Urinary bladder (tissue), 4 donors: ENCODE data around the gene MIEN1. TPM values are rescaled to one million over a fixed set of nuclear protein-coding genes. Genes with fewer than 3 reads are reported as not detected.
A peak's percentile ranks its signal among the peaks of the same experiment; 100 is the strongest.
"Not testable (repeated sequence)": the region's sequence is repeated elsewhere in the genome, so short reads cannot be mapped to it uniquely, and the experiment has no call there.

Experiments
- DNase-seq: peaks from one replicate; pipeline ENCODE4 v3.0.0-alpha.2; 2015; ENCODE audit errors: extremely low spot score
- H3K27ac ChIP-seq: one replicate; pipeline ENCODE4 v1.5.1; 2013; ENCODE audit warnings: low read depth, mild to moderate bottlenecking, moderate library complexity
- H3K36me3 ChIP-seq: one replicate; pipeline ENCODE4 v1.6.1; 2013; ENCODE audit warnings: mild to moderate bottlenecking, moderate library complexity; ENCODE audit not compliant: insufficient read depth
- H3K4me1 ChIP-seq: one replicate; pipeline ENCODE4 v1.6.1; 2013; ENCODE audit warnings: mild to moderate bottlenecking, moderate library complexity; ENCODE audit not compliant: insufficient read depth
- H3K4me3 ChIP-seq: one replicate; pipeline ENCODE4 v1.5.1; 2013; ENCODE audit warnings: low read depth, low read length
- WGBS: extraction: QIAGEN DNeasy Blood & Tissue Kit; methylation state at CpG from one replicate; pipeline ENCODE4 v1.1.7; 2013; 5-methylcytosine and 5-hydroxymethylcytosine counted together
- polyA plus RNA-seq: library from polyadenylated mRNA; stranded (reverse); fragments of 200-250 nt; gene quantifications from one replicate; pipeline ENCODE4 v1.2.3, GENCODE V29; 2013
- total RNA-seq: library from RNA; depleted of rRNA; stranded (reverse); fragments of >200 nt; gene quantifications from one replicate; pipeline ENCODE4 v1.2.3, GENCODE V29; 2014
- donor health status: healthy with polysubstance abuse.
- donor health status: healthy.

MIEN1 gene
- total and polyA plus RNA-seq, 2 donors: 7.9 to 60.5 TPM

DNA sequence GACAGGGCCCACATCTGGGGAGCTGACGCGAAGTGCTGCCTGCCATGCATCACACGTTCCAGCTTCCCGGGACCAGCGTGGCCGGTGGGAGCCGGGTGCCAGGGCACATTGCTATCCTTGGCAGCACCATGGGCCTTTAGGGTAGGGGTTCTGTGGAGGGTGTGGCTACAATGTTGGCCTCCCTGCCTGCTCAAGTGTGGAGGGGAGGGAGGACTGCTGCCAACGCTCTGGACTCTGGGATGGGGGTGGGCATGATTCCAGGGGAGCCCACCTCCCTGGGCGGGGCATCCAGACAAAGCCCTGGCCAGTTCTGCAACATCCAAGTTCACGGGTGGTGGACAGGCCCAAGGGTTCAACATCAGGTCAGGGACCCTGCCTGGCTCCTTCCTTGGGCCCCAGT lies 21.3 kb upstream of the MIEN1 start:
- H3K36me3 ChIP-seq: no peaks in the 10 kb centered on the region
- WGBS: 60% methylated on average over 10 of the region's 10 CpGs
- H3K4me1 ChIP-seq: no peaks in the 10 kb centered on the region
- H3K4me3 ChIP-seq: no peak overlapping the region
- DNase-seq: no peak
- no peak overlapping the region for H3K27ac ChIP-seq

DNA sequence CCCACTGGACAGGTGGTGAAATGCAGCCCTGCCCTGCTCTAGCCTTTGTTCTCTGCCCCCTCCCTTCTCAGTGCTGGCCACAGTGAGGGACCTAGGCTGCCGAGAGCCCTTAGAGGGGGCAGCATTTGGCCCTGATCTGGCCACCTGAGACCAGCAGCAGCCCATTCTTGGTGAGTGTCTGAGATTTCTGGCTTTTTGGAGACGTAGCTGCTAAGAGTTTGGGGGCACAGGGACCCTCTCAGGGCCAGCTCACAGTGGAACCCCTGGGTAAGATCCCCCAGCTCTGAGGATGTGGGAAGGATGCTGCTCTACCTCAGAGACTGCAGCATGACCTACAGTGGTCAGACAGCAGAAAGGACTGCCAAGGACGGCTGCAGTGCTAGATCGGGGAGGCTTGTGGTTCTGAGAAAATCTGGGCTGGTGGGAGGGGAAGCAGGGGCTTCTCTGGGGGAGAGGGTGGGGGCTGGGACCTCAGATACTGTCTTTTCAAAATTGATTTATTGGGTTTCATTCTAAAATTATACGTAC lies 20.7 kb upstream of the MIEN1 start:
- Histone ChIP-seq H3K27ac (no peak overlapping the region), H3K36me3 (no peaks in the 10 kb centered on the region), H3K4me3 (no peak overlapping the region), H3K4me1 (no peaks in the 10 kb centered on the region)
- no peak for DNase-seq
- 55% methylated on average over 5 of the region's 5 CpGs for WGBS

DNA sequence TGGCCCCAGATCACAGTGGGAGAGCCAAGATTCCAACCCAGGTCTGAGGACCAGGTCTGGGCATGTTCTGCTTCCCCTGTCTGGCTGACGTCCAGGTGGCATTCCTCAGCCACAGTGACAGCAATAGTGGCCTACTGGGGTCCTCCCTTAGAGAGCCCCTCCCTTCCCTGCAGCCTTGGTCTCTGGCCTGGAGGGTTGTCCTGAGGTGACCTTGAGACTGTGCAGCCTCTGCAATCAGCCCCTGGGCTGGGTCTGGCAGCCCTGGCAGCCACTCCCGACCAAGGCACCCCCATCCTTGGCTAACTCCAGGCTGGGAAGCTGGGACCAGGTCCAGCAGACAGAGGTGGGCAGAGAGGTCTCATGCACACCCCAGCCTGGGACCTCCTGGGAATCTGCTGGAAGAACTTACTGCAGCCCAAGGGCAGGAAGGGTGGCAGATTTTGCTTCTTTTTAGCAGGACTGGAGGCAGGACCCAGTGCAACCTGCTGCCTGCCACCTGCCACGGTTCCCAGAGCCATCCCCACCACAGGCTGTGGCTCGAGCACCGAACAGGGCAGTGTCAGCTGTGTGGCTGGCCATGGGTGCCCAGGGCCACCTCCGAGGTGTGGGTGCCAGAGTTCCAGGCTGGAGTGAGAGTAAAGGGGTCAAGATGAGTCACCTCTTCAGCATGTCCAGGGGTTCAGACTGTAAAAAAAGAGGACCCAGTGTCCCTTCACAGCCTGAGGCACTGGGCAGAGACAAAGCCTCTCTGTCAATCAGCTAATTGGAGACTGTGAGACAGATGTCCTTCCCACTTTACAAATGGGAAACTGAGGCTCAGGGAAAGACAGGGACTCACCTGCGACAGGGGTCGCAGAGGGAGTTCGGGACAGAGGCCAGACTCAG lies 20.0 kb upstream of the MIEN1 start:
- DNase-seq: no peak
- H3K27ac ChIP-seq: no peak overlapping the region
- WGBS: 63% methylated on average over 9 of the region's 9 CpGs

DNA sequence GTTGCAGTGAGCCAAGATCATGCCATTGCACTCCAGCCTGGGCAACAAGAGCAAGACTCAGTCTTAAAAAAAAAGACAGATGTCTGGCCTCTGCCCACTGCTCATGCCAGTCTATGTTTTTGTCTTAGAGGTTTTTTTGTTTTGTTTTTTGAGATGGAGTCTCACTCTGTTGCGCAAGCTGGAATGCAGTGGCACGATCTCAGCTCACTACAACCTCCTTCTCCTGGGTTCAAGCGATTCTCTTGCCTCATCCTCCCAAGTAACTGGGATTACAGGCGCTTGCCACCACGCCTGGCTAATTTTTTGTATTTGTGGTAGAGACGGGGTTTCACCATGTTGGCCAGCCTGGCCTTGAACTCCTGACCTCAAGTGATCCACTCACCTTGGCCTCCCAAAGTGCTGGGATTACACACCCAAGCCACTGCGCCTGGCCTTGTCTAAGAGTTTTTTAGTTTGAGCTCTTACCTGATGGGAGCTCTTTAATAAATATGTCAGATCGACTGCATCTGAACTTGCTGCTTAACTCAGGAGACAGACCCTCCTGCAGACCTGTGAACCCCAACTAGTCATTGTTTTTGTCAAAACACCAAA lies 18.2 kb upstream of the MIEN1 start:
- 91% methylated on average over 8 of the region's 8 CpGs for WGBS
- not testable (repeated sequence) for H3K36me3 ChIP-seq, DNase-seq, H3K27ac ChIP-seq, H3K4me3 ChIP-seq, H3K4me1 ChIP-seq

More for the DNA sequence above, 20.0 kb upstream of the MIEN1 start:
- Histone ChIP-seq H3K36me3 (no peaks in the 10 kb centered on the region), H3K4me3 (no peak overlapping the region), H3K4me1 (no peaks in the 10 kb centered on the region)

DNA sequence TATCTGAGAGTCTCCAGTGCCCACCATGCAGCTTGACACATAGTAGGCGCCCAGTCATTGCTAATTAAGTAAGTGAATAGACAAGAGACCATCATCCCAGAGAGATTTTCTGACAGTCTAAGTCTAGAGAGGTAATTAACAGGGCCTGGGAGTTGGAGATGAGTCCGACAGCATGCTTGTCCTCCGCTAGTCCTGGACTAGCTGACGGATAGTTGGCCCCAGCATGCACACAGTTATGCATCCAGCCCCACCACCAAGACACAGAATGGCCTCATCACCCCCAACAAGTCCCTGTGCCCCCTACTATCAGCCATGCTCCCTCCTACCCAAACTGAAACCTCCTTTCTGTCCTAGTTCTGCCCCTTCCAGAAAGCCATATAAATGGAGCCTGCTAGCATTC lies 17.4 kb upstream of the MIEN1 start:
- WGBS: 90% methylated on average over 4 of the region's 4 CpGs
- Histone ChIP-seq H3K4me1 (no peaks in the 10 kb centered on the region), H3K4me3 (no peak overlapping the region), H3K36me3 (no peaks in the 10 kb centered on the region), H3K27ac (no peak overlapping the region)
- DNase-seq: no peak

DNA sequence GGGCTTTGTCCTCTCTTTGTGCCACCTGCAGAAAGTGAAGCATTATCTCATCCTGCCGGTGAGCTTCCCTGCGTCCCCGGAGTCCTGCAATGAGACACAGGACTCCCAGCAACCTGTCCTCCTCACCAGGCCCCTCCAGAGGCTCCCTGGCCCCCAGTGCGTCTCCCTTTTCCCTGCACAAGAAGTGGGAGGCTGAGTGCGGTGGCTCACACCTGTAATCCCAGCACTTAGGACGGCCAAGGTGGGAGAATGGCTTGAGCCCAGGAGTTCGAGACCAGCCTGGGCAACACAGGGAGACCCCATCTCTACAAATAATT lies 15.8 kb upstream of the MIEN1 start:
- H3K4me1 ChIP-seq: no peaks in the 10 kb centered on the region
- no peak for DNase-seq
- no peak overlapping the region for H3K4me3 ChIP-seq
- no peak overlapping the region for H3K27ac ChIP-seq
- WGBS: 93% methylated on average over 7 of the region's 7 CpGs
- no peaks in the 10 kb centered on the region for H3K36me3 ChIP-seq

DNA sequence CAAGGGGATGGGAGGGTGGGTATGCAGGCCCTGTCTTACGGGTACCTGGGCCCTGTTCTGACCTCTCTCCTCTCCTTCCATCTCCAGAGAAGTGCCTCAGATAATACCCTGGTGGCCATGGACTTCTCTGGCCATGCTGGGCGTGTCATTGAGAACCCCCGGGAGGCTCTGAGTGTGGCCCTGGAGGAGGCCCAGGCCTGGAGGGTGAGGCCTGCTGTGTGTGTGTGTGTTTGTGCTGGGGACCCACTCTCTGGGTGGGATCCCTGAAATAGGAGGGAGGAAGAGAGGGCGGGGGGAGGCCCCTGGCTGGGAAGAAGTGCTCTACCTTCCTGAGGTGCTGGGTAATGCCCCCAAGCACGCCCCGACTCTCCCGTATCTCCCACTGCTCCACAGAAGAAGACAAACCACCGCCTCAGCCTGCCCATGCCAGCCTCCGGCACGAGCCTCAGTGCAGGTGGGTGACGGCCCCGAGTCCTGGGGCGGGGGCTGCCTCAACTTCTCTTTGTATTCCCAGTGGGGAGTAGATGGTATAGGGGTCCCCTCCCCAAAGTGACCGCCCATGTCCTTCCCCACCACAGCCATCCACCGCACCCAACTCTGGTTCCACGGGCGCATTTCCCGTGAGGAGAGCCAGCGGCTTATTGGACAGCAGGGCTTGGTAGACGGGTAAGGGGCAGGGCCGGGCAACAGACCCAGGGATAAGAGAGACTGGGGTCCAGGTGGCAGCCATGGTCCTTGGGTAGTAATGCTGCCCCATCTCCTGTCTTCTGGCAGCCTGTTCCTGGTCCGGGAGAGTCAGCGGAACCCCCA lies 15.2 kb upstream of the MIEN1 start:
- no peak overlapping the region for H3K4me3 ChIP-seq
- H3K4me1 ChIP-seq: no peaks in the 10 kb centered on the region
- 94% methylated on average over 23 of the region's 23 CpGs for WGBS
- DNase-seq: no peak
- H3K27ac ChIP-seq: no peak overlapping the region
- no peaks in the 10 kb centered on the region for H3K36me3 ChIP-seq

DNA sequence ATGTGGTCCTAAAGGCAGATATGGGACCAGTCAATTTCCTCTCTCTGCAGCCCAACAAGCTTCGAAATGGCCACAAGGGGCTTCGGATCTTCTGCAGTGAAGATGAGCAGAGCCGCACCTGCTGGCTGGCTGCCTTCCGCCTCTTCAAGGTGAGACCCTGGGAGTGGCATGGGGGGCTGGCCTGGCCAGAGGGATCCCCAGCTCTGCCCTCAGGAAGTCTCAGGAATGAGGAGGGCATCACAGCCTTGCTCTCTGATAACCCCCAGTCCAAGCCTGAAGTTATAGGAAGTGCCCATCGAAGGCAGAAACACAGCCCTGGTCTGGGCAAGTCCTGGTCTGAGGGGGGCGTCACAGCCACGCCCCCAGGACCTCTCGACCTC lies 14.5 kb upstream of the MIEN1 start:
- no peak overlapping the region for H3K27ac ChIP-seq
- H3K4me3 ChIP-seq: no peak overlapping the region
- H3K4me1 ChIP-seq: no peaks in the 10 kb centered on the region
- no peaks in the 10 kb centered on the region for H3K36me3 ChIP-seq
- no peak for DNase-seq
- 74% methylated on average over 8 of the region's 8 CpGs for WGBS

DNA sequence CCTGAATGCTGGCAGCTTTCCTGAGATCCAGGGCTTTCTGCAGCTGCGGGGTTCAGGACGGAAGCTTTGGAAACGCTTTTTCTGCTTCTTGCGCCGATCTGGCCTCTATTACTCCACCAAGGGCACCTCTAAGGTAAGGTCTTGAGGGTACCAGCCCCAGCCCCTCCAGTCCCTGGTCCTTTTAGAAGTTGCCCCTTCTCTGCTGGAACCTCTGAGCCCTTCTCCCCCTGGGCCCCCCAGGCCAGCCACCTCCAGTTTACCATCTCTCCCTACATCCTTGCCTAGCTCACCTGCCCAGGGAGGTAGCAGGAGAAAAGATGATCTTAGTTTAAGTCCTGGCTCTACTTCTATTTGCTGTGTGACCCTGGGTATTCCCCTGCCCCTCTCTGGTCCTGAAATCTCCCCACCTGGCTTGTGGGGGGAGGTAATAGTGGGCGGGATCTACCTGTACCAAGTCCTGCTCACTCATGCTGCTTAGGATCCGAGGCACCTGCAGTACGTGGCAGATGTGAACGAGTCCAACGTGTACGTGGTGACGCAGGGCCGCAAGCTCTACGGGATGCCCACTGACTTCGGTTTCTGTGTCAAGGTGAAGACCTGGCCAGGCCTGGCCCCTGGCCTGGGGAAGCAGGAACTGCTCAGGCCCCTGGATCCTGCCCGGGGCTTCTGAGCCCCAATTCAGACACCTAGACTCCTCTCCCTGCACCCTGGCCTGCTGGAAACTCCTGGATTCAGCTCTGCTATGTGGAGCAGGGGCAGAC lies 13.9 kb upstream of the MIEN1 start:
- Histone ChIP-seq H3K4me3 (no peak overlapping the region), H3K27ac (no peak overlapping the region), H3K4me1 (no peaks in the 10 kb centered on the region), H3K36me3 (no peaks in the 10 kb centered on the region)
- no peak for DNase-seq
- WGBS: 83% methylated on average over 16 of the region's 16 CpGs

DNA sequence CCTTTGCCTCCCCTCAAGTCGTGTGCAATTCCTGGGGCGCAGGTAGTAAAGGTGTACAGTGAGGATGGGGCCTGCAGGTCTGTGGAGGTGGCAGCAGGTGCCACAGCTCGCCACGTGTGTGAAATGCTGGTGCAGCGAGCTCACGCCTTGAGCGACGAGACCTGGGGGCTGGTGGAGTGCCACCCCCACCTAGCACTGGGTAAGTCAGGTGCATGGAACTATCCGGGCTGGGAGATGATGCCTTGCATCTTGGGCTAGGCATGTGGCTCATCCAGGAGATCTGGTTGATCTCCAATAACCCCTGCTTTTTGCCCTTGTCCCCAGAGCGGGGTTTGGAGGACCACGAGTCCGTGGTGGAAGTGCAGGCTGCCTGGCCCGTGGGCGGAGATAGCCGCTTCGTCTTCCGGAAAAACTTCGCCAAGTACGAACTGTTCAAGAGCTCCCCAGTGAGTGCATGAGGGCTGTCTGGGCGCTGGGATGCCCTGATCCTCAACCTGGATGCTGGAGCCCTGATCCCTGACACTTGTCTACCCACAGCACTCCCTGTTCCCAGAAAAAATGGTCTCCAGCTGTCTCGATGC lies 12.6 kb upstream of the MIEN1 start:
- Histone ChIP-seq H3K27ac (no peak overlapping the region), H3K4me1 (no peaks in the 10 kb centered on the region), H3K4me3 (no peak overlapping the region), H3K36me3 (no peaks in the 10 kb centered on the region)
- DNase-seq: no peak
- 83% methylated on average over 21 of the region's 21 CpGs for WGBS

DNA sequence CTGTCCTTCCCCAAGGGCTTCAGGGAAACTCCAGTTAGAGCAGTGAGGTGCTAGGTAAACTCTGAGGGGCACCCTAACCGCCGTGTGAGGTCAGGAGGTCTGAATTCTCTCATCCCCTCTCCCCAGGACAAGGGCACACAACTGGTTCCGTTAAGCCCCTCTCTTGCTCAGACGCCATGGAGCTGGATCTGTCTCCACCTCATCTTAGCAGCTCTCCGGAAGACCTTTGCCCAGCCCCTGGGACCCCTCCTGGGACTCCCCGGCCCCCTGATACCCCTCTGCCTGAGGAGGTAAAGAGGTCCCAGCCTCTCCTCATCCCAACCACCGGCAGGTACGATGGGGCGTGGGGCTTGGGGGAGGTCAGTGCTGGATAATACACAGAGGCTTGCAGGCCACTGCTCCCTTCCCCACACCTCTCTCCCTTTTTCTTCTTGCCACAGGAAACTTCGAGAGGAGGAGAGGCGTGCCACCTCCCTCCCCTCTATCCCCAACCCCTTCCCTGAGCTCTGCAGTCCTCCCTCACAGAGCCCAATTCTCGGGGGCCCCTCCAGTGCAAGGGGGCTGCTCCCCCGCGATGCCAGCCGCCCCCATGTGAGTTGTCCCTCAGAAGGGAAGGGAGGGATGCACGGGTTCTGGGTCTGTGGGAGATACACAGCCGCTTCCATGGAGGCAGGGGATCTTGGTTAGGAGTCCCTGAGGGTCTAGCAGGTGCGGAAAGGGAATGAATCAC lies 12.0 kb upstream of the MIEN1 start:
- Histone ChIP-seq H3K4me3 (no peak overlapping the region), H3K4me1 (no peaks in the 10 kb centered on the region), H3K36me3 (no peaks in the 10 kb centered on the region), H3K27ac (no peak overlapping the region)
- 84% methylated on average over 18 of the region's 18 CpGs for WGBS
- no peak for DNase-seq

DNA sequence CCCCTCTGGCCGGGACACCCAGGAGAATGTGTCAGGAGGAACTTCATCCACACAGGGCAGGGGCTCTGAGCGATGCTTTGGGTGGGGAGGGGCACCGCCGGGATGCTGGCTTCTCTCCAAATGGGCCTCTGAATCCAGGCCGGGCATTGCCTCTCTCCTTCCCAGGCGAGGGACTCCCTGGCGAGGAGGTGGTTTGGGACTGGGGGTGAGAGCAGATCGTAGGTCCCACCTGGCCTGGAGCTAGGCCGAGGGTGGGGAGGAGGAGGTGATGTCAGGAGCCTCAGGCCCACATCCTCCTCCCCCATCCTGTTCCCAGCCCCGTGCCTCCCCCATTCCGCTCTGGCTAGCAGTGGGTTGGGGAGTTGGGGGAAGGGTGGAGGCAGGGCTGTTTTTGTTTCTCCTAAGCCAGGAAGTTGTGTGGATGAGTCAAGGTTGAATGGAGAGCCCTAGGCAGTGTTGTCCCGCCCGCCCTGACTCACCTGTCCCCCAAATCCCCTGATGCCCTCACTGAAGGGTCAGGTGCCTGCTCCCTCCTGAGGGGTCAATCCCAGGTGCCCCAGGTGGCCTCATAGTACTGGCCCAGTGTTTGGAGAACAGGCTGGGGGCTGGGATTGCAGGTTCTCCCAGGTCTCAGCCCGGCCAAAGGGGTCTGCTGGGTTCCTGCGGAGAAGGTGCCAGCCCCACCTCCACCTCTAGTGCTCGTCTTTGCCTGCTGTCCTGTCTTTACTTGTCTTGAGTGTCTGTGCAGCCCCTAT lies 10.2 kb upstream of the MIEN1 start:
- Histone ChIP-seq H3K36me3 (no peaks in the 10 kb centered on the region), H3K4me1 (no peaks in the 10 kb centered on the region), H3K27ac (peak overlapping the region; percentile 79), H3K4me3 (no peak overlapping the region)
- 33% methylated on average over 16 of the region's 16 CpGs for WGBS
- no peak for DNase-seq
